Colonic mucosa (tissue), 4 donors: ENCODE data around the gene HPD. TPM values are rescaled to one million over a fixed set of nuclear protein-coding genes. Genes with fewer than 3 reads are reported as not detected.

Source experiments
- DNase-seq: peaks from one replicate; pipeline ENCODE4 v3.0.0-alpha.2; 2020
- H3K27ac ChIP-seq: fragments of 200-600 bp; one replicate; pipeline ENCODE4 v1.8.0; 2021
- H3K27me3 ChIP-seq: fragments of 200-600 bp; one replicate; pipeline ENCODE4 v1.8.0; 2021
- H3K36me3 ChIP-seq: fragments of 200-600 bp; one replicate; pipeline ENCODE4 v1.8.0; 2021
- H3K4me1 ChIP-seq: fragments of 200-600 bp; one replicate; pipeline ENCODE4 v1.8.0; 2021; ENCODE audit warnings: mild to moderate bottlenecking
- H3K4me3 ChIP-seq: fragments of 200-600 bp; one replicate; pipeline ENCODE4 v1.8.0; 2021
- H3K9ac ChIP-seq, 2 donors: one replicate each; pipeline ENCODE4 v1.7.0; 2013; ENCODE audit warnings: control low read depth in 2 of 2, low read depth in 2 of 2, low read length in 2 of 2
- H3K9me3 ChIP-seq: fragments of 200-600 bp; one replicate; pipeline ENCODE4 v1.8.0; 2021
- CTCF ChIP-seq: fragments of 200-600 bp; IDR thresholded peaks from one replicate; pipeline ENCODE4 v1.8.0; 2022; ENCODE audit warnings: antibody characterized with exemption, mild to moderate bottlenecking
- intact Hi-C: fragments of 100-400 bp; cut with DNase I; formaldehyde crosslinking; loops from one replicate; pipeline ENCODE4 v1.14.1; 2022
- total RNA-seq, 2 donors: library from RNA; stranded (reverse); fragmentation: NEBNext Ultra II Directional in 1 of 2; extraction: Animal tissue kit (Norgen Biotek cat#: 25700) in 1 of 2; gene quantifications; one replicate each; pipeline ENCODE4 v1.2.1, GENCODE V29; 2021
- donor health status: healthy.
- donor health status: DM: no; HTN: no; CAD: no.
- donor health status: DM: no; HTN: no; CAD: no.

The HPD gene
- total RNA-seq, 2 donors from 2014 or later: 0.27 to 0.91 TPM

- intact Hi-C loops: no loop called here
- peak overlapping the region; percentile 80 to 91 for H3K9ac ChIP-seq
Observed at GRCh38 chr12:121801595-121802484, 56.8 kb downstream of the HPD start.

GRCh38 chr12:121800694-121801594, 57.7 kb downstream of the HPD start:
- Histone ChIP-seq H3K9me3 (no peaks in the 10 kb centered on the region), H3K4me1 (peaks cover 22% of the 10 kb centered on the region), H3K27ac (peak overlapping the region; percentile 100), H3K4me3 (peak overlapping the region; percentile 77), H3K9ac (peak overlapping the region; percentile 80 to 91), H3K36me3 (no peaks in the 10 kb centered on the region), H3K27me3 (no peaks in the 10 kb centered on the region)
- intact Hi-C loops: no loop called here
- DNase-seq: peak; percentile 78
- no peak for TF ChIP-seq CTCF

More at GRCh38 chr12:121801595-121802484, 56.8 kb downstream of the HPD start:
- TF ChIP-seq CTCF: no peak
- Histone ChIP-seq H3K4me3 (peak overlapping the region; percentile 77), H3K9me3 (no peaks in the 10 kb centered on the region), H3K36me3 (no peaks in the 10 kb centered on the region), H3K4me1 (peaks cover 15% of the 10 kb centered on the region), H3K27ac (peak overlapping the region; percentile 100), H3K27me3 (no peaks in the 10 kb centered on the region)
- peak; percentile 37 for DNase-seq

- Histone ChIP-seq H3K4me1 (peaks cover 29% of the 10 kb centered on the region), H3K4me3 (peak overlapping the region; percentile 77), H3K27me3 (no peaks in the 10 kb centered on the region), H3K9ac (peak overlapping the region; percentile 81 to 91), H3K27ac (peak overlapping the region; percentile 100), H3K9me3 (no peaks in the 10 kb centered on the region), H3K36me3 (no peaks in the 10 kb centered on the region)
- intact Hi-C loops: no loop called here
- no peak for TF ChIP-seq CTCF
- peak; percentile 94 for DNase-seq
Observed at GRCh38 chr12:121799842-121800693, 58.6 kb downstream of the HPD start.

- H3K27me3 ChIP-seq: no peaks in the 10 kb centered on the region
- intact Hi-C loops: no loop called here
- peak; percentile 84 for DNase-seq
- peak overlapping the region; percentile 100 for H3K27ac ChIP-seq
- peak overlapping the region; percentile 77 for H3K4me3 ChIP-seq
- TF ChIP-seq CTCF: no peak
- H3K36me3 ChIP-seq: no peaks in the 10 kb centered on the region
- H3K9ac ChIP-seq: peak overlapping the region; percentile 91 to 99
- H3K9me3 ChIP-seq: no peaks in the 10 kb centered on the region
- H3K4me1 ChIP-seq: peaks cover 30% of the 10 kb centered on the region
Observed at GRCh38 chr12:121799156-121799841, 59.4 kb downstream of the HPD start.
